ENCODE data around the gene TRIM33.

The TRIM33 gene

GRCh38 chr1:114345930-114346479 lies 165.0 kb downstream of the TRIM33 start:
- peak overlapping the region; percentile 96 to 99 (median 97) for H3K27ac Mint-ChIP-seq
- no peak for TF ChIP-seq CTCF (IDR thresholded peaks at IDR 0.05; ENCODE audit: unreplicated experiment in 3 of 3)
- no peaks in the 10 kb centered on the region for H3K9me3 Mint-ChIP-seq
- peaks cover 16% of the 10 kb centered on the region for H3K4me1 Mint-ChIP-seq
- no peaks in the 10 kb centered on the region for H3K36me3 Mint-ChIP-seq (ENCODE audit: low read depth)
- H3K4me3 Mint-ChIP-seq: peak overlapping the region; percentile 86 to 89 (median 88)
- peaks cover 6% of the 10 kb centered on the region for H3K27me3 Mint-ChIP-seq (ENCODE audit: low read depth)

- Mint-ChIP-seq H3K27ac (peak overlapping the region in 2 of 3 experiments; percentile 96 to 99), H3K27me3 (ENCODE audit: low read depth) (peaks cover 6% of the 10 kb centered on the region), H3K9me3 (no peaks in the 10 kb centered on the region), H3K36me3 (ENCODE audit: low read depth) (no peaks in the 10 kb centered on the region), H3K4me1 (peaks cover 16% of the 10 kb centered on the region), H3K4me3 (no peak overlapping the region)
- TF ChIP-seq CTCF (IDR thresholded peaks at IDR 0.05; ENCODE audit: unreplicated experiment in 3 of 3): no peak
Measured at GRCh38 chr1:114344656-114345055, 166.3 kb downstream of the TRIM33 start.
